Stomach (tissue), 9 donors: ENCODE results near the gene DOK6. TPM values are rescaled to one million over a fixed set of nuclear protein-coding genes. Genes with fewer than 3 reads are reported as not detected.

ENCODE experiments used
- DNase-seq, 2 donors: peaks; one replicate each; pipeline versions ENCODE4 v3.0.0 to v3.0.0-alpha.2; 2013 to 2019
- H3K27ac ChIP-seq, 5 donors: fragments of 200-600 bp in 4 of 5; sonication (generic) in 4 of 5; one replicate each; pipeline ENCODE4 v1.5.1; 2013 to 2019; ENCODE audit warnings: mild to moderate bottlenecking in 1 of 5, moderate library complexity in 1 of 5
- H3K27me3 ChIP-seq, 3 donors: fragments of 200-600 bp; sonication (generic); one replicate each; pipeline ENCODE4 v1.5.1; 2017 to 2019; ENCODE audit warnings: mixed run types in 1 of 3
- H3K36me3 ChIP-seq, 4 donors: fragments of 200-600 bp; sonication (generic); 1 replicate in 3 of 4; 2 replicates in 1 of 4; pipeline ENCODE4 v1.5.1; 2016 to 2019
- H3K4me1 ChIP-seq, 4 donors: fragments of 200-600 bp; sonication (generic); one replicate each; pipeline ENCODE4 v1.5.1; 2016 to 2019
- H3K4me3 ChIP-seq, 4 donors: fragments of 200-600 bp; sonication (generic) in 3 of 4; one replicate each; pipeline ENCODE4 v1.5.1; 2016 to 2019; ENCODE audit warnings: mild to moderate bottlenecking in 1 of 4
- H3K9me3 ChIP-seq, 4 donors: fragments of 200-600 bp; sonication (generic); one replicate each; pipeline ENCODE4 v1.5.1; 2016 to 2019
- EP300 ChIP-seq: sonication (generic); formaldehyde crosslinking; IDR thresholded peaks from one replicate; pipeline ENCODE4 v1.6.1; 2017; ENCODE audit warnings: antibody characterized with exemption
- POLR2A ChIP-seq, 4 donors: fragments of 450-650 bp; IDR thresholded peaks; one replicate each; pipeline ENCODE4 v1.6.1; 2016; ENCODE audit warnings: antibody characterized with exemption in 4 of 4, control low read depth in 2 of 4, mild to moderate bottlenecking in 1 of 4, moderate library complexity in 1 of 4
- POLR2AphosphoS5 ChIP-seq, 3 donors: sonication (generic); formaldehyde crosslinking; IDR thresholded peaks; one replicate each; pipeline ENCODE4 v1.6.1; 2016; ENCODE audit warnings: antibody characterized with exemption in 3 of 3
- WGBS, 5 donors: extraction: QIAGEN DNeasy Blood & Tissue Kit in 3 of 5; methylation state at CpG; one replicate each; pipeline versions ENCODE4 v1.1.5 to v1.1.7; 2013 to 2018; 5-methylcytosine and 5-hydroxymethylcytosine counted together
- intact Hi-C: fragments of 100-400 bp; cut with DNase I; formaldehyde crosslinking; loops from one replicate; pipeline ENCODE4 v1.15.1; 2023; ENCODE audit warnings: low total_unique reads
- polyA plus RNA-seq, 3 donors: library from polyadenylated mRNA; stranded (reverse); fragments of 200-250 nt; gene quantifications; one replicate each; pipeline ENCODE4 v1.2.3, GENCODE V29; 2013
- total RNA-seq, 5 donors: library from RNA; depleted of rRNA; stranded (reverse); fragments of >200 nt; gene quantifications; one replicate each; pipeline versions ENCODE4 v1.1.0 to v1.2.3, GENCODE V29; 2014 to 2016
- TF ChIP-seq, protein P1 (sequence below), 7 experiments: fragments of 450-650 bp in 4 of 7; fragments of 200-600 bp in 3 of 7; sonication (generic) in 3 of 7; IDR thresholded peaks; one replicate each; pipeline ENCODE4 v1.5.1; 2016 to 2019; ENCODE audit warnings: antibody characterized with exemption in 7 of 7, control low read depth in 2 of 7, mild to moderate bottlenecking in 1 of 7
- donor health status: healthy with polysubstance abuse.
- donor health status: Bipolar disorder and iron deficiency.
- donor health status: healthy.

DOK6 gene
- total and polyA plus RNA-seq, 8 donors: 0.18 to 10.1 (median 1.7) TPM; not detected in 1

- WGBS, 5 donors: 79 to 88% (median 87%) methylated on average over 1 of the region's 1 CpG
- Histone ChIP-seq H3K27ac (no peak overlapping the region), H3K4me1 (no peaks in the 10 kb centered on the region), H3K9me3 (no peaks in the 10 kb centered on the region), H3K27me3 (no peaks in the 10 kb centered on the region), H3K4me3 (no peak overlapping the region), H3K36me3 (no peaks in the 10 kb centered on the region)
- intact Hi-C loops: no loop called here
- no peak for DNase-seq
- TF ChIP-seq POLR2AphosphoS5 (IDR thresholded peaks at IDR 0.05) (no peak), POLR2A (IDR thresholded peaks at IDR 0.05) (no peak), EP300 (no peak)
- TF ChIP-seq, protein P1, sequence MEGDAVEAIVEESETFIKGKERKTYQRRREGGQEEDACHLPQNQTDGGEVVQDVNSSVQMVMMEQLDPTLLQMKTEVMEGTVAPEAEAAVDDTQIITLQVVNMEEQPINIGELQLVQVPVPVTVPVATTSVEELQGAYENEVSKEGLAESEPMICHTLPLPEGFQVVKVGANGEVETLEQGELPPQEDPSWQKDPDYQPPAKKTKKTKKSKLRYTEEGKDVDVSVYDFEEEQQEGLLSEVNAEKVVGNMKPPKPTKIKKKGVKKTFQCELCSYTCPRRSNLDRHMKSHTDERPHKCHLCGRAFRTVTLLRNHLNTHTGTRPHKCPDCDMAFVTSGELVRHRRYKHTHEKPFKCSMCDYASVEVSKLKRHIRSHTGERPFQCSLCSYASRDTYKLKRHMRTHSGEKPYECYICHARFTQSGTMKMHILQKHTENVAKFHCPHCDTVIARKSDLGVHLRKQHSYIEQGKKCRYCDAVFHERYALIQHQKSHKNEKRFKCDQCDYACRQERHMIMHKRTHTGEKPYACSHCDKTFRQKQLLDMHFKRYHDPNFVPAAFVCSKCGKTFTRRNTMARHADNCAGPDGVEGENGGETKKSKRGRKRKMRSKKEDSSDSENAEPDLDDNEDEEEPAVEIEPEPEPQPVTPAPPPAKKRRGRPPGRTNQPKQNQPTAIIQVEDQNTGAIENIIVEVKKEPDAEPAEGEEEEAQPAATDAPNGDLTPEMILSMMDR (IDR thresholded peaks at IDR 0.05): no peak
Measured at GRCh38 chr18:69585696-69586095, 185.0 kb downstream of the DOK6 start.

GRCh38 chr18:69586537-69586936, 185.8 kb downstream of the DOK6 start:
- H3K27me3 ChIP-seq: no peaks in the 10 kb centered on the region
- no peak overlapping the region for H3K4me3 ChIP-seq
- TF ChIP-seq EP300 (no peak), POLR2A (IDR thresholded peaks at IDR 0.05) (no peak), POLR2AphosphoS5 (IDR thresholded peaks at IDR 0.05) (no peak)
- TF ChIP-seq, protein P1 (IDR thresholded peaks at IDR 0.05): no peak
- H3K4me1 ChIP-seq: no peaks in the 10 kb centered on the region
- H3K9me3 ChIP-seq: no peaks in the 10 kb centered on the region
- intact Hi-C loops: no loop called here
- H3K27ac ChIP-seq: no peak overlapping the region
- DNase-seq: no peak
- WGBS, 5 donors: 55 to 61% (median 56%) methylated on average over 7 of the region's 7 CpGs
- no peaks in the 10 kb centered on the region for H3K36me3 ChIP-seq

GRCh38 chr18:69588301-69588700, 187.6 kb downstream of the DOK6 start:
- Histone ChIP-seq H3K4me1 (no peaks in the 10 kb centered on the region), H3K9me3 (no peaks in the 10 kb centered on the region), H3K27ac (no peak overlapping the region), H3K36me3 (no peaks in the 10 kb centered on the region), H3K27me3 (no peaks in the 10 kb centered on the region), H3K4me3 (no peak overlapping the region)
- no peak for DNase-seq
- TF ChIP-seq EP300 (no peak), POLR2A (IDR thresholded peaks at IDR 0.05) (no peak), POLR2AphosphoS5 (IDR thresholded peaks at IDR 0.05) (no peak)
- TF ChIP-seq, protein P1 (IDR thresholded peaks at IDR 0.05): no peak
- intact Hi-C loops: no loop called here
- WGBS, 5 donors: 89 to 96% (median 91%) methylated on average over 3 of the region's 3 CpGs

DNA sequence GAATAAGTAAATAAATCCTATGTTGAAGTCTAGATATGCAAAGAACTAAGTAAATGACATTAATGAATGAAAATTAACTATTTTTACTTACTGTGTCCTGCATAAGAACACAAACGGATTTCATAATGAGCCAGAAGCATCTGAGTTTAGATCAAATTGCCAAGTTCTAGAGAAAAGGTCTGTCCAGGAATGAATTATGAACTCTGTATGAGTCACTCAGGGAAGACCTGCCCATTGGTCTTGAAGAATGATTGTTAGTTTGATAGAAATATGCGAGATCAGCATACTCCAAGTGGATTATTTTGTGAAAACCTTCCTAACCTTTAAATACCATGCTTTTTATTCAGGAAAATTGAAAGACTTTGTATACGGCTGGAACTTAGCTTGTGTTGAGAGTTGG, 189.5 kb downstream of the DOK6 start:
- no peak overlapping the region for H3K4me3 ChIP-seq
- no peak for DNase-seq
- no peak for TF ChIP-seq EP300
- TF ChIP-seq POLR2A (IDR thresholded peaks at IDR 0.05): no peak
- no peak for TF ChIP-seq POLR2AphosphoS5 (IDR thresholded peaks at IDR 0.05)
- TF ChIP-seq, protein P1 (IDR thresholded peaks at IDR 0.05): no peak
- no peaks in the 10 kb centered on the region for H3K9me3 ChIP-seq
- no peak overlapping the region for H3K27ac ChIP-seq
- intact Hi-C loops: no loop called here
- no peaks in the 10 kb centered on the region for H3K4me1 ChIP-seq
- no peaks in the 10 kb centered on the region for H3K36me3 ChIP-seq
- 70 to 82% (median 76%) methylated on average over 3 of the region's 3 CpGs for WGBS, 5 donors
- no peaks in the 10 kb centered on the region for H3K27me3 ChIP-seq
